Body of pancreas (tissue), 4 donors: ENCODE results near the gene AGPS.

ENCODE experiments used
- CTCF ChIP-seq, 7 experiments: fragments of 450-650 bp in 4 of 7; fragments of 200-600 bp in 3 of 7; sonication (generic) in 3 of 7; IDR thresholded peaks; one replicate each; pipeline ENCODE4 v1.5.1; 2016 to 2019; ENCODE audit warnings: antibody characterized with exemption in 7 of 7
- POLR2A ChIP-seq, 3 donors: fragments of 450-650 bp; IDR thresholded peaks; one replicate each; pipeline ENCODE4 v1.6.1; 2016; ENCODE audit warnings: antibody characterized with exemption in 3 of 3, mild to moderate bottlenecking in 2 of 3

GRCh38 chr2:177460973-177461585, 68.5 kb downstream of the AGPS start:
- TF ChIP-seq CTCF (IDR thresholded peaks at IDR 0.05) (no peak), POLR2A (IDR thresholded peaks at IDR 0.05) (no peak)
